SK-N-SH (cell line): ENCODE data around the gene CCR5.

Experiments used
- EZH2phosphoT487 ChIP-seq: fragments of 200-600 bp; sonication (generic); IDR thresholded peaks from 2 replicates; pipeline ENCODE4 v1.6.1; 2017; ENCODE audit warnings: low read depth, mixed run types, mild to moderate bottlenecking, antibody characterized with exemption, moderate library complexity, borderline replicate concordance
- FOXJ3 ChIP-seq: sonication (generic); formaldehyde crosslinking; IDR thresholded peaks from 2 replicates; pipeline ENCODE4 v1.5.1; 2020; ENCODE audit warnings: mild to moderate bottlenecking, missing genetic modification reagents
- MEF2A ChIP-seq: IDR thresholded peaks from 2 replicates; pipeline ENCODE4 v1.4.0; 2012; ENCODE audit warnings: low read depth, borderline replicate concordance
- NRF1 ChIP-seq: IDR thresholded peaks from 2 replicates; pipeline ENCODE4 v1.6.1; 2012; ENCODE audit warnings: low read depth, mild to moderate bottlenecking, low read length
- RAD21 ChIP-seq: IDR thresholded peaks from 2 replicates; pipeline ENCODE4 v1.6.1; 2012; ENCODE audit warnings: mild to moderate bottlenecking, low read length
- RCOR1 ChIP-seq: fragments of 150-350 bp; IDR thresholded peaks from 2 replicates; pipeline ENCODE4 v1.6.1; 2017; ENCODE audit warnings: antibody characterized with exemption, low read length
- RXRA ChIP-seq: IDR thresholded peaks from 2 replicates; pipeline ENCODE4 v1.4.0; 2012; ENCODE audit warnings: low read depth, mild to moderate bottlenecking, borderline replicate concordance
- TCF12 ChIP-seq: IDR thresholded peaks from 2 replicates; pipeline ENCODE4 v1.4.0; 2012
- TF ChIP-seq, protein P1 (sequence below): fragments of 200-600 bp; sonication (generic); IDR thresholded peaks from 2 replicates; pipeline ENCODE4 v1.6.1; 2017; ENCODE audit warnings: antibody characterized with exemption, mild to moderate bottlenecking, moderate library complexity
- TF ChIP-seq, protein P2 (sequence below): IDR thresholded peaks from 2 replicates; pipeline ENCODE4 v1.6.1; 2012; ENCODE audit warnings: mild to moderate bottlenecking, low read depth, low read length, moderate library complexity
- TF ChIP-seq, protein P3 (sequence below): IDR thresholded peaks from 2 replicates; pipeline ENCODE4 v1.4.0; 2012; ENCODE audit warnings: low read depth

- TF ChIP-seq, protein P1, sequence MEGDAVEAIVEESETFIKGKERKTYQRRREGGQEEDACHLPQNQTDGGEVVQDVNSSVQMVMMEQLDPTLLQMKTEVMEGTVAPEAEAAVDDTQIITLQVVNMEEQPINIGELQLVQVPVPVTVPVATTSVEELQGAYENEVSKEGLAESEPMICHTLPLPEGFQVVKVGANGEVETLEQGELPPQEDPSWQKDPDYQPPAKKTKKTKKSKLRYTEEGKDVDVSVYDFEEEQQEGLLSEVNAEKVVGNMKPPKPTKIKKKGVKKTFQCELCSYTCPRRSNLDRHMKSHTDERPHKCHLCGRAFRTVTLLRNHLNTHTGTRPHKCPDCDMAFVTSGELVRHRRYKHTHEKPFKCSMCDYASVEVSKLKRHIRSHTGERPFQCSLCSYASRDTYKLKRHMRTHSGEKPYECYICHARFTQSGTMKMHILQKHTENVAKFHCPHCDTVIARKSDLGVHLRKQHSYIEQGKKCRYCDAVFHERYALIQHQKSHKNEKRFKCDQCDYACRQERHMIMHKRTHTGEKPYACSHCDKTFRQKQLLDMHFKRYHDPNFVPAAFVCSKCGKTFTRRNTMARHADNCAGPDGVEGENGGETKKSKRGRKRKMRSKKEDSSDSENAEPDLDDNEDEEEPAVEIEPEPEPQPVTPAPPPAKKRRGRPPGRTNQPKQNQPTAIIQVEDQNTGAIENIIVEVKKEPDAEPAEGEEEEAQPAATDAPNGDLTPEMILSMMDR: no peak
- TF ChIP-seq TCF12 (no peak), RAD21 (no peak), MEF2A (no peak), FOXJ3 (CRISPR knock-in tag) (no peak), EZH2phosphoT487 (no peak), NRF1 (no peak), RXRA (no peak), RCOR1 (no peak)
- TF ChIP-seq, protein P2, sequence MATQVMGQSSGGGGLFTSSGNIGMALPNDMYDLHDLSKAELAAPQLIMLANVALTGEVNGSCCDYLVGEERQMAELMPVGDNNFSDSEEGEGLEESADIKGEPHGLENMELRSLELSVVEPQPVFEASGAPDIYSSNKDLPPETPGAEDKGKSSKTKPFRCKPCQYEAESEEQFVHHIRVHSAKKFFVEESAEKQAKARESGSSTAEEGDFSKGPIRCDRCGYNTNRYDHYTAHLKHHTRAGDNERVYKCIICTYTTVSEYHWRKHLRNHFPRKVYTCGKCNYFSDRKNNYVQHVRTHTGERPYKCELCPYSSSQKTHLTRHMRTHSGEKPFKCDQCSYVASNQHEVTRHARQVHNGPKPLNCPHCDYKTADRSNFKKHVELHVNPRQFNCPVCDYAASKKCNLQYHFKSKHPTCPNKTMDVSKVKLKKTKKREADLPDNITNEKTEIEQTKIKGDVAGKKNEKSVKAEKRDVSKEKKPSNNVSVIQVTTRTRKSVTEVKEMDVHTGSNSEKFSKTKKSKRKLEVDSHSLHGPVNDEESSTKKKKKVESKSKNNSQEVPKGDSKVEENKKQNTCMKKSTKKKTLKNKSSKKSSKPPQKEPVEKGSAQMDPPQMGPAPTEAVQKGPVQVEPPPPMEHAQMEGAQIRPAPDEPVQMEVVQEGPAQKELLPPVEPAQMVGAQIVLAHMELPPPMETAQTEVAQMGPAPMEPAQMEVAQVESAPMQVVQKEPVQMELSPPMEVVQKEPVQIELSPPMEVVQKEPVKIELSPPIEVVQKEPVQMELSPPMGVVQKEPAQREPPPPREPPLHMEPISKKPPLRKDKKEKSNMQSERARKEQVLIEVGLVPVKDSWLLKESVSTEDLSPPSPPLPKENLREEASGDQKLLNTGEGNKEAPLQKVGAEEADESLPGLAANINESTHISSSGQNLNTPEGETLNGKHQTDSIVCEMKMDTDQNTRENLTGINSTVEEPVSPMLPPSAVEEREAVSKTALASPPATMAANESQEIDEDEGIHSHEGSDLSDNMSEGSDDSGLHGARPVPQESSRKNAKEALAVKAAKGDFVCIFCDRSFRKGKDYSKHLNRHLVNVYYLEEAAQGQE: no peak
- TF ChIP-seq, protein P3, sequence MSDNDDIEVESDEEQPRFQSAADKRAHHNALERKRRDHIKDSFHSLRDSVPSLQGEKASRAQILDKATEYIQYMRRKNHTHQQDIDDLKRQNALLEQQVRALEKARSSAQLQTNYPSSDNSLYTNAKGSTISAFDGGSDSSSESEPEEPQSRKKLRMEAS: no peak
Measured at GRCh38 chr3:46406788-46407611, 36.3 kb downstream of the CCR5 start, which contains the start of the genes CCR5AS and CCRL2.
